Measurements from ENCODE around the gene HNRNPF. TPM values are rescaled to one million over a fixed set of nuclear protein-coding genes. Genes with fewer than 3 reads are reported as not detected.

HNRNPF gene
- polyA plus RNA-seq, 2 of the 4 experiments (the other 2 are of a cell fraction), result 228 to 271 TPM

Small RNA genes within 50 kb of the gene (small RNA-seq; reads per million reads assigned to genes)
- gene RNU6ATAC11P, result 0 reads per million in 6 experiments
- 0 to 0.43 (median 0) reads per million in 6 experiments for gene RNU7-193P
- 0 to 0.37 (median 0) reads per million in 6 experiments for gene SNORD3J

Other genes starting within 250 kb of the HNRNPF start
- 3.5 and 4.2 TPM in 2 replicates for gene RASGEF1A, start 142.1 kb downstream of the HNRNPF start, polyA plus RNA-seq (2011; rRNA removed)
- gene RASGEF1A, start 142.1 kb downstream of the HNRNPF start, polyA plus RNA-seq (2017; fragmentation: RNase III; extraction: RNeasy Plus Mini Kit Qiagen cat#74134 plus additional on column Dnase treatment), result 1.6 to 2.5 TPM (median 1.7 TPM) in 3 replicates
- gene FXYD4, start 37.5 kb downstream of the HNRNPF start, polyA plus RNA-seq (2011; rRNA removed), result not detected in 2 replicates
- not detected in 3 replicates for gene FXYD4, start 37.5 kb downstream of the HNRNPF start, polyA plus RNA-seq (2017; fragmentation: RNase III; extraction: RNeasy Plus Mini Kit Qiagen cat#74134 plus additional on column Dnase treatment)
- 7.2 and 9.4 TPM in 2 replicates for gene ZNF487, start 27.9 kb upstream of the HNRNPF start, polyA plus RNA-seq (2011; rRNA removed)
- gene ZNF487, start 27.9 kb upstream of the HNRNPF start, polyA plus RNA-seq (2017; fragmentation: RNase III; extraction: RNeasy Plus Mini Kit Qiagen cat#74134 plus additional on column Dnase treatment), result 3.7 to 4.9 TPM (median 4.3 TPM) in 3 replicates
- gene ZNF239, start 165.4 kb upstream of the HNRNPF start, polyA plus RNA-seq (2011; rRNA removed), result 4.7 and 6.0 TPM in 2 replicates
- gene ZNF239, start 165.4 kb upstream of the HNRNPF start, polyA plus RNA-seq (2017; fragmentation: RNase III; extraction: RNeasy Plus Mini Kit Qiagen cat#74134 plus additional on column Dnase treatment), result 3.2 to 4.1 TPM (median 3.4 TPM) in 3 replicates
- gene ZNF485, start 197.3 kb upstream of the HNRNPF start, polyA plus RNA-seq (2011; rRNA removed), result 2.4 and 3.3 TPM in 2 replicates
- 2.5 to 2.7 TPM (median 2.7 TPM) in 3 replicates for gene ZNF485, start 197.3 kb upstream of the HNRNPF start, polyA plus RNA-seq (2017; fragmentation: RNase III; extraction: RNeasy Plus Mini Kit Qiagen cat#74134 plus additional on column Dnase treatment)
- 38.2 and 49.9 TPM in 2 replicates for gene ZNF32, start 239.7 kb upstream of the HNRNPF start, polyA plus RNA-seq (2011; rRNA removed)
- 18.5 to 25.3 TPM (median 21.4 TPM) in 3 replicates for gene ZNF32, start 239.7 kb upstream of the HNRNPF start, polyA plus RNA-seq (2017; fragmentation: RNase III; extraction: RNeasy Plus Mini Kit Qiagen cat#74134 plus additional on column Dnase treatment)

Data from A549 (cell line).